NCI-H2081 (cell line): ENCODE measurements around the gene EGLN3.

Source experiments
- DNase-seq, 2 experiments: peaks; one replicate each; lab custom pipeline; 2025; lab: John Stamatoyannopoulos, UW

Gene EGLN3

DNA sequence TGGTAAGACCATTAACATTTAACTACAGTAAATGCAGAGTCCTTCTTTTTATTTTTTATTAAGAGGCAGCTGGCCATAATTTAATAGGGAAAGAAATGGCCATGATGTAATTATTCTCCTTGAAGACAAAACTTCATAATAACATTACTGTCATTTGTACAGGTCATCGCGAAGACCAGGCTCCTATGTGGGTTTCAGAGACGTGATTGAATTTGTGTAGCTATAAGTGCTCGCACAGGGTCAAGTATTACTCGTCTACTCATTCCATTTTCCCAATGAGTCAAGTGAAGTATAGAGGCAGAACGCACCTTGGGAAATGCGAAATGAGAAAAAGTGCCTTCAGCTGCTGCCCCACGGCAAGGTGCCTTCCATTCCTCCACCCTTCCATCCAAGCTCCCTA lies 40.4 kb downstream of the EGLN3 start:
- DNase-seq = no peak

DNA sequence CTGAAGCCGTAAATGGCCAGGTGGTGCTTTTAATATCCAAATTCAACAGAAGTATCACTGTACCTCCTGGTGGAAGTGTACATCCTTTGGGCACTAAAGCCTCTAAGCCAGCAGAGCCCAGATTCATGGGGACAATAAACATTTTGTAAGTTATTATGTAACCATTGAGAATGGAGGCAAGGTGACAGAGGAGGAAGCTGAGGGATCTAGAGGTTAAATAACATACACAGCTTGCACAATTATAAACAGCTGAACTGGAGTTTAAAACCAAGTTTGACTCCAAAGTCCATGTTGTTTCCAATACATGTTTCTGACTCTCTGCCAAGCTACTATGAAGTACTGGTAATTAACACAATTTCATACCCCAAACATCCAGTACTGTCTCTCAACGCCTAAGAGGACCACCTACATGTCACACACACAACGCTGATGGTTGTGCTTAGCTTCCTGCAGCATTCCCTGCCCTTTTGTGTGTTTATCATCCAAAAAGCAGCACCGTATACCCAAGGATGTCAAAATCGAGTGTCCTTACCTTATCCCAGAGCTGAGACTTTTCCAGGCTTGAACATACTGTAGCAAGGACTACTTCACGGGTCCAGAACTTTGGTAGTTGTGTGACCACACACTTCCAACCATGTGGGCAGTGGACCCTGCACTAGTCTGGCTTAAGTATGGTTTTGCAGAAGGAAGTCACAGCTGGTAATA lies 41.3 kb downstream of the EGLN3 start:
- DNase-seq = peak in 1 of 2 experiments; percentile 5

DNA sequence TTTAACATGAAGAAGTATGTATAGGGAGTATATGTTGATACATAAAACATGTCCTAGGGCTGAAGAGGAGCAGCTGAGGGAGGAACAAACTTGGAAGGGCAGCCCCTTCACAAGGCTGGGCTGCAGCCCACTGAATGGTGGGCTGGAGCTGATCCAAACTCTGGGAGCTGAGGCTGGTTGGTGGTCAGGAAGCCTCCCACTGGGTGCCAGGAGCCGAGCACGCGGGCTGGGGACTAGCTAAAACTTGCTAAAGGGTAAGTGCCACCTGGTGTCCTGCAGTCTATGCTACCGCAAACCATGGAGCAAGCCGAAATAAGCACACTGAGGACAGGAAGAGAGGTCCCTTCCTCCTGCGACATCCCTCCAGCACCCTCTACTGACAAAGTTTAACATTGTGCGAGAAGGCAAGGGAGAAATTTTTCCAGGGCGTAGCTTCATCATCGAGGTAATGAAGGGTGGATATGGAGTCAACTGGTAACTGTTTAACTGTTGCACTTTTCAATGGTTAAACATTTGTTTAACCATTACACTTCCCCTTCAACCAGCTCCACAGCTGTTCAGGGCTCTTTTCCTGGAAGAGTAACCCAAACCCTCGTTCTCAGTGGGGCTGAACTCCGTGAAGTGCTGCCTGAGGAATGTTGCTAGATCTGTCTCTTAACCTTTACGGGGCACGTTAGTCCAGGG lies 42.2 kb downstream of the EGLN3 start:
- no peak for DNase-seq

DNA sequence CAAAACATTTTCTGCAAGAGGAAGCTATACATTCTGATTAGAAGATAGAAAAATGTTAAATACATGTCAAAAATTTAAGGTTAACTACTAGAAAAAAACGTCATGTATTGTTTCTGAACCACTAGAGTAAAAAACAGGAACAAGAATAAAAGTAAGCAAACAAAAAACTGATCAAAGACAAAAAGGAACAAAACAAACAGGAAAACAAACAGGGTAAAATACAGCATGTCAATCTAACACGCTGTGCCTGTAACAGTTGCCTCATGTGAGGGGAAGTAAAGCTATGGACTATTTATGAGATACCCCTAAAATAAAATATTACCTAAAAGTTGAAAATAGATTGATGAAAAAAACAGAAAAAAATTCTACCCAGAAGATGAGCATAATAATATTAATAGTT lies 43.9 kb downstream of the EGLN3 start:
- DNase-seq = no peak

- no peak for DNase-seq
Measured at GRCh38 chr14:33904609-33905008, 46.3 kb downstream of the EGLN3 start.

DNA sequence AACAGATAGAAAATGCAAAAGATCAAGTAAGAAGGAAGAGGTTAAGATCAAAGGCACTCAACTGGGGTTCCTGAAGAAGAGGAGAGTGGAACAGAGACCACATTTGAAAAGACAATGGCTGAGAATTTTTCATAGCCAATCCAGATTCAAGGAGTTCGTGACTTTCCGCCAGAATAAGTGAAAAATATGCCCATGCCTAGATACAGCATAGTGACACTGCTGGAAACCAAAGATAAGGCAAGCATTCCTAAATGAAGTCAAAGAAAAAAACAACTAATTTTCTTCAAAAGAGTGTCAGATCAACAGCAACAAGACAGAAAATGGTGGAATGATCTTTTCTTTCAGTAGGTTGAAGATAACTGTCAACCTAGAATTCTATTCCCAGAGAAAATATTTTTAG lies 47.5 kb downstream of the EGLN3 start:
- DNase-seq = no peak

DNA sequence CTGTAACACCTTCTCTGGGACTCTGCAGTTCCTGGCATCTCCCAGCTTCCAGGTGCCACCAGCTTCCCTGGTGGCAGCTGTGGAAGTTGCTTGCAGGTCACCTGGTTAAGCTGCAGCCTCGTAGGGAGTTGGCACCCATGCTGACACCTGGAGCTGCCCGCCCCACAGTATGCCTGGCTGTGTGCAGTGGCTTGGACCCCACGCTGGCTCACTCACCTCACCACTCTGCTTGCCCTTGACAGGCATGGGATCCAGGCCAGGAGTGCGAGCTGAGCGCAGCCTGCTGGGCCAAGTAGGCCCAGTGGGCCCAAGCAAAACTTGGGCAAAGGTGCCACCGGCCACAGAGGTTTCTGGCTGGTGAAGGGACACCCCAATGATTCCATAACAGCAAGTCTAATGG lies 48.5 kb downstream of the EGLN3 start:
- DNase-seq = no peak

- DNase-seq = no peak
Measured at GRCh38 chr14:33901426-33902155, 49.3 kb downstream of the EGLN3 start.

DNA sequence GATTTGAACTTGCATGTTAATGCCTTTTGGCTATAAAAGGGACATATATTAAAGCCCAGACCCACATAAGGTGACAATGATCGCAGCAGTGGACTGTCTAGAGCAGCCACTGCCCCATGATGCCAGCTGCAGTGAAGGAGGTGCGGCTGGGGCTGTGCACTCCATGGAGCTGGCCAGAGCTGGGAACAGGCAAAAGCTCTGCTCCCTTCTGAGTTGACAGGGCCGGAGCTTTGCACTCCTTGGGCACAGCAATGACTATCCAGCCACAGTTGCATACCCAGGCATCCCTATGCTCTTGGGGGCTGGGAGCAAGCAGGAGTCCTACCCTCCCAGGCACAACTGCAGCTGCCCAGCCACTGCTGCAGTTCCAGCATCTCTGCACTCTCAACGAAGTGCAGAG lies 50.2 kb downstream of the EGLN3 start:
- no peak for DNase-seq

DNA sequence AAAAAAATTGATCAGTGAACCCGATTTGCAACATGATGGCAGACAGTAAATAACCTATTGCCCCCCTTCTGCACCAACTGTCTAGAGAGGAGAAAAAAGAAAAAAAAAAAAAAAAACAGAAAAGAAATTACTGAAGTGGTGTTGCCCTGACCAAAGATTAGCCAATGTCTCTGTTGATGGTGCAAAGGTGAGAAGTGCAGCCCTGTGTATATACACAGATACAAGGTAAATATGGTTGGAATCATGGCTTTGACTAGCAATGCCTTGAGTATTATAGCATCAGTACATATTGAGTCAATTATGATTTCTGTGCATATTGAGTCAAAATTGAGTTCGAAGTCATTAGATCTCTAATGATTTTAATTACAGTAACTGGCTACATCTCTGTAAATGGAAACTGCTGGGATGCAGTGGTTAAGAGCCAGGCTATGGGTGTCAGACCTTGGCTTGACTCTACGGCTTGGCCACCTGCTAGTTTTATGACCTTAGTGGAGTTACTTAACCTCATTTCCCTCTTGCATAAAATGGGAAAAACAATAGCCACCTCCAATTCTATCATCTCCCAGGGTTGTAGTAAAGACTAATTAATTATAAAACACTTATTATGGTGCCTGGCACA lies 51.0 kb downstream of the EGLN3 start:
- no peak for DNase-seq

- DNase-seq = no peak
Measured at GRCh38 chr14:33897878-33898535, 52.9 kb downstream of the EGLN3 start.

DNA sequence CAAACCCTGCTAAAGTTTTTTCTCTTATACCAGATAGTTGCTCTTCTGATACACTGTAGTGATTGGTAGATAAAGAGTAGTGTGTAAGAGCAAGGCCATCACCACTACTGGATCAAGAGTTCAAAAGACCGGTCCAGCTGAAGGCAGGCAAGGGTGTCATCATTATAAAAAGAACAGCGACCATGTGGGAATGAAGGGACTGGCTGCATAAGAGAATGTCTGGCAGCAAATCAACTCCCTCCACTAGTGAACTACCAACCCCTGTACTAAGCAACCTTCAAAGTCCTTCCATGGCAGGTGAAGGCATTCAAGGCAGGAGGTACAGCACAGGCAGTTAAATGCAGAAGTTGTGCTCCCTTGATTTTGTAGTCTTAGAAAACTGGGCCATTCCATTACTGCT lies 53.5 kb downstream of the EGLN3 start:
- no peak for DNase-seq

DNA sequence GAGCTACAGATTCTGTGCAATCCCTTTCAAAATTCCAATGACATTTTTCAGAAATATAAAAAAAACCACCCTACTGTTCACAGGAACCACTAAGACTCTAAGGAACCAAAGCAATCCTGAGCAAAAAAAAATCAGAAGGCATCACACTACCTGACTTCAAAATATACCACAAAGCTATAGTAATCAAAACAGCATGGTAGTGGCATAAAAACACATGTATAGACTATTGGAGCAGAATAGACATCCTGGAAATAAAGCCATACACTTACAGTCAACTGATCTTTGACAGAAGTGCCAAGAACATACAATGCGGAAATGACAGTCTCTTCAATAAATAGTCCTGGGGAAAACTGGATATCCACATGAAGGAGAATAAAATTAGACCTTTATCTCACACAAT lies 56.5 kb downstream of the EGLN3 start:
- no peak for DNase-seq

DNA sequence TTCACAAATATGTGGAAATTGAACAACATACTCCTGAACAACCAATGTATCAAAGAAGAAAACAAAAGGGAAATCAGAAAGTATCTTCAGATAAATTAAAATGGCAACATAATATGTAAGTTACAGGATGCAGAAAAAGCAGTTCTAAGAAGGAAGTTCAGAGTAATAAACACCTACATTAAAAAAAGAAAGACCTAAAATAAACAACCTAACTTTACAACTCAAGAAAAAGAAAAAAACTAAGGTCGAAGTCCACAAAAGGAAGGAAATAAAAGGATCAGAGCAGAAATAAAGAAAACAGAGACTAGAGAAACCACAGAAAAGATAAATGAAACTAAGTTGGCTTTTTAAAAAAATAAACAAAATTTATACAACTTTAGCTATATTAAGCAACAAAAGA lies 59.2 kb downstream of the EGLN3 start:
- DNase-seq = no peak

DNA sequence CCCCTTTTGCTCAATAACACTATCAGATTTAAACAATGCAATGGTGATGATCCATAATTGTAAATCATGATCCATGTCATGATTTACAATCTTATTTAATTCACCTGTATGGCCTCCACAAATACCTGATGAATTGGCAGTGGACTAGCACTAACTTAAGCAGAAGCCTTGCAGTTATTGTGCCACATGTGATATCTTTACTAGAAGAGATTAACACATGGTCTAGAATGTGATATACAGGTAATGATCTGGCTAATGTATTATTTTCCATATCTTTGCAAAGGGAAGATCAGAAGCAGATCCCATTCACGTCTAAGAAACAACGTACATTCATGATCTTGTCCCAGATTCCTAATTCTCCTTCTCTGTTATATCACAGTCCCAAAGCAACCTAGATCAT lies 66.0 kb downstream of the EGLN3 start:
- no peak for DNase-seq

DNA sequence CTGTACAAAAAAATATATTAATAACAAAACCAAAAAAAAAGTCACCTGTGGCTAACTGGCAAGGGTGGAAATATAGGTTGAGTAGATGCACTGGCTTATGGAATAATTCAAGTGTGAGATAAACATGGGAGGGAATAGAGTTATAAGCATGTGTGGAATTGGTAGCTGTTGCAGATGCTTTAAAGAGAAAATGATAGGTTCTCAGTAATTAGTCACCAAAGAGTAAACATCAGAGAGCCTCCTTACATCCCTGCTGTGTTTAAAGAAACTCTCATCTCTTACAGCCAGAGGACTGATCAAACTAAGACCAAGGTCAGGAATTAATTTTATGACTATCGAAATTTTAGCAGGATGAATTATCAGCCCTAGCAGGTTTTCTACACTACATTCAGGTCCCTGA lies 70.5 kb downstream of the EGLN3 start:
- DNase-seq = no peak

GRCh38 chr14:33879684-33880286 lies 71.1 kb downstream of the EGLN3 start:
- no peak for DNase-seq

- no peak for DNase-seq
Measured at GRCh38 chr14:33876274-33876673, 74.6 kb downstream of the EGLN3 start.
